Activated CD4-positive, alpha-beta T cell treated with anti-CD3 and anti-CD28 coated beads for 48 hours (primary cell): Measurements from ENCODE around the gene ESRRB.

Source experiments
- DNase-seq: peaks from one replicate; pipeline ENCODE4 v3.0.0-alpha.2; 2020

Gene ESRRB

DNA sequence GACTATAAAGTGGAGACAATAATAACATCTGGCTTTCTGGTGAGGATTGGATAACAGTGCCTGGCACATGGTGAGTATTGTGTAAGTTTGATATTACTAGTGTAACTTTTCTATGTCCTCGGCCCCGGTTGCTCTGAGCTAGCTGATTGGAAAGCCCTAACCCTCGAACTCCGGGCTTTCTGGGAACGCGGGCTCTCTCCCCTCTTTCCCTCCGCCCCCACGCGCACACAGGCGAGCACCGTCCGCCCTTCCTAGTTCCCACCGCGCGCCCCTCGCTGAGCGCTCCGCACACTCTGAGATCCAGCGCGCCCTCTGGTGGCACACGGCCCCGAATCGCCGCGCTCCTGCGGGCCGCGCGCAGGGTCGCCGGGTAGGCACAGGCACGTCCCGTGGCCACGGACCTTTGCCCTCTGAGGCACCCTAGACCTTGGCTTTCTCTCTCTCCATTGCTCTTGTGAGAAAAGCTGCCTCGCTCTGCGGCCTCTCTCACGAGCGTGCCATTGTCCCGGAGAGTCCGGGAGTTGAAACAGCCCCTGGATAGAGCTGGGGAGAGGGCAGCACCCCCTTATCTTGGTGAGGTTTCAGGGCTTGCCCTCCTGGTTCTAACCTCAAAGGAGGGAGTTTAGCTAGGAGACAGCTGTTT, 23.2 kb upstream of the ESRRB start:
- peak; percentile 69 for DNase-seq

DNA sequence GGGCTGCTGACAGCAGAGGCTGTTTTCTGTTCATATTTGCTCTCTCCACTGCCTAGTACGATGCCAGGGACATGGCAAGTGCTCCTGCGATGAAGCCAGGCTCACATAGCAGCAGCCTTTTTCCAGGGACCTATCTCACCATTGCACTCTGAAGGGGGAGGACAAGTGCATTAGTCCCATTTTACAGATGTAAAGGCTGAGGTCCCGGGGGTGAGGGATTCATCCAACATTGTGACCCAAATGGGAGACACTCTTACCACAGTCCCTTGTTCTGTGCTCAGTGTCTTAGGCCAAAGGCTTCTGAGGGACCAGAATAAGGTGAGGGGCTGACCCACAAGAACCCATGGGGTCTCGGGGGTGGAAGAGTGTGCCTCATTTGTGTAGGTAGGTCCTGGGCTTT, 21.6 kb upstream of the ESRRB start:
- no peak for DNase-seq

DNA sequence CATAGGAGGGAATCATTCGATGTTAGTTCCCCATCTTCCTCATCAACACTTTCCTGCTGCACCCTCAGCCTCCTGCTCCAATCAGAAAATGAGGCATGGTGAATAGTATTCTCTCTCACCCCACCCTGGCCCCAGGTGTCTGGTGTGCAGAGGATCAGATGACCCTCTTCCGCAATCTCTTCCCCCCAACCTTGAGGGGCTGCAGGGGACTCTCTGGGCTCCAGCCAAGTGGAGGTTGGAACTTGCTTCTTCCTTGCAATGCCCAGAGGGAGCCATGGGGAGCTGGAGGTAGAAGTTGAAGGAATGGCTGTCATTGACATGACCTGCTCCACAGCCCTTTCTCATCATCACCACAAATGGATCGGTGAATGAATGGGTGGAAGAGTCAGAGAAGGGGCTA, 20.2 kb upstream of the ESRRB start:
- no peak for DNase-seq

DNA sequence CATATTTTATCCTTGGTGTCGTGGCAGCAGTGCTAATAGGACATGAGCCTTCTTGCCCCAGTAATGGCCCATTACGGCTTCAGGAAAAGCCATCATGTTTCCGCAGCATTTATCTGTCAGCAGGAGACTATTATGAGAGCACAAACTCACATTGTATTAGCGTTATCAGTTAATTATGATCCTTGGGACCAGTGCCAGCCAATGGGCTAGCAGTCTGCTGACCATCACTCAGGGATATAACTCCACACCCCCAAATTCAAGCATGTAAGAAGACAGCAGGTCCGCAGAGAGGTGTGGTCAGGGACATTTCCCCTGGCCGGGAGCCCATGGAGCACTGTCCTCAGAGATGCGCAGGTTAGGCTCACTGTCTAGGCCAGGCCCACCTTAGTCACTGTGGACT, 4.9 kb upstream of the ESRRB start:
- DNase-seq, result no peak

DNA sequence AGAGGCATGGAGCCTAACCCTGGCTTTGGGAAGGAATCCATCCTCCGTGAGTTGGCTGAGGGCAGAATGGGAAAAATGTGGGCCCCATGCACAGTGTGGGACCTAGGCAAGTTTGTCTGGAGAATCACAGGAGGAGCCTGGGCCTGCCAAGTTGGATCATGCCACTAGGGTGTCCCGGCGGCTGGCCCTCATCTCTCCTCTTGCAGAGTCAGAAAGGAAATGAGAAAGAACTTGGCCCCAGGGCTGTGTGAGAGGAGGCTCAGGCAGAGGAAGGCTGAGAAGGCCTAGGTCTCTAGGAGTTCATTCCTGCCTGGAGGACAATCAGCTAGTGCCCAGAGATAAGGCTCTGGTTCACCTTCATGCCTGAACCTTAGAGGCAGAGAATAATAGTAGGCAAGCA, 2.5 kb upstream of the ESRRB start:
- DNase-seq, result no peak

DNA sequence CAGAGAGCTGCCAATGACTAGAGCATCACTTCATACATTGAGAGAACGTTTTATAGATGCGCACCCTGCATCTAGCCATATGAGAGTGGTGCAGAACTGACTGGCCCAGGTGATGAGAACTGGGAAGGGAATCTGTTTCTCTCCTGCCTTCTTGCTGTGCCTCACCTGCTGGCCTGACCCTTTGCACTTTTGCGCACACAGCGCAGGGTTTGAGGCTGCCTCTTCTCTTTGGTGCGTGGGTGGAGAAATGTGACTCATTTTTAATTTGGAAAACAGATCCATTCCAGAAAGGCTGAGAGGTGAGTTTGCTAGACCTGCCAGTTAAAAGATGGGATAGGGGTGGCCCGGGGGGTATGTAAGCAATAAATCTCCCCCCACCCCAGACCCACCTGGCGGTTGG, 453 bp upstream of the ESRRB start:
- DNase-seq, result no peak

DNA sequence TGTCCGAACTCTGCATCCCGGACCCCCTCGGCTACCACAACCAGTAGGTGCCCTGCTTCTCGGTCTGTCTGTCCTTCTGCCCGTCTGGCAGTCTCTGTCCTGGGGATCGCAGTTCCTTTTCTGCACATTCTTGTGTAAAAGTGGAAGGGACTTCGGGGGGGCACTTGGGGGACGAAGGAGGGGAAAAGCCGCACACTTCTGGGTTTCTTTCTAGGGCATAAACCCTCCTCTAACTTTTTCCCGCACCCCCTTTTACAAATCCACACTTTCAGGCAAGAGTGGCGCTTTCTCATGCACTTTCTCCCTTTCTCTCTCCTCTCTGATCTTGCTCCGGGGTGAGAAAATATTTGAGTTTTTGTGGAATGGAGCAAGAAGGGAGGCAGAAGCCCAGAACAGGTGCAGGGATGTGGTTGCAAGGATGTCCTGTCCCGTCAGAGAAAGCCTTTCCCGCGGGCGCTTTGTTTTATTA, 506 bp downstream of the ESRRB start:
- DNase-seq, result no peak

DNA sequence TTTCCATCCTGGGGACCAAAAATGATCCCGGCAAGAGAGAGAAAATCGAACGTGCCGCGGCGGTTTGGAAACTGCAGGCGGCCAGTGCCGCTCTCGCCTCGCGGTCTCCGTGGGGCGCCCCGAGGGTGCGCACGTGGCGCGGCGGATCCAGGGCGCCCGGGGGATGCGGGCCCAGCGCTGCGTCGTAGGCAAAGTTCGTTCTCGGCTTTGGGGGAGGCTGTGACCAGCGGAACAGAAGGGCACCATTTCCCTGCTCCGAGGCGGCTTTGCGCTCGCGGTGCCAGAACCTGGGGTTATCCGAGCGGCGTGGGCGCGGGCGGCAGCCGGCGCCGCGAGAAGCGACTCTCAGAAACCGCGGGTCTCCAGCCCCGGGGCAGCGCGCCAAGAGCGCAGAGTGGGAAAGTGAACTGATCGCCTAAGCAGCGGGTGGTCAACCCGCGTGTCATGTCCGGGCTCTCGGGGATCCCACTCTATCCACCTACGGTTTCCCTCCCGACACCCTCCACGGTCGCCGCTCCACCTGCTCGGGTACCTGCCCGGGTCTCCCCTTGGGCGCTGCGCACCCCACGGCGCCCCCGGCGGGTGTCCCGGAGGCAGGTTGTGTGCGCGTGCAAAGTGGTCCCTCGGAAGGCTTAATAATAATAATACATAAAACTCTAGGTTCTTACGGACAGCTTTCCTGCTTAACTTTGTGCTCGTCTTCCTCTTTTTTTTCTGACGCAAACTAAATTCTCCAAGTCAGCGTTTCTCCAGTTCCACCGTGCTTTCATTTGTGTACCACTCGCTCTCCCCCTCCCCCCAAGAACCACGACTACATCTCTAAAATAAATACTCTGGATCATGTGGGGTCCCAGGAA, 1.2 kb downstream of the ESRRB start:
- DNase-seq, result no peak

DNA sequence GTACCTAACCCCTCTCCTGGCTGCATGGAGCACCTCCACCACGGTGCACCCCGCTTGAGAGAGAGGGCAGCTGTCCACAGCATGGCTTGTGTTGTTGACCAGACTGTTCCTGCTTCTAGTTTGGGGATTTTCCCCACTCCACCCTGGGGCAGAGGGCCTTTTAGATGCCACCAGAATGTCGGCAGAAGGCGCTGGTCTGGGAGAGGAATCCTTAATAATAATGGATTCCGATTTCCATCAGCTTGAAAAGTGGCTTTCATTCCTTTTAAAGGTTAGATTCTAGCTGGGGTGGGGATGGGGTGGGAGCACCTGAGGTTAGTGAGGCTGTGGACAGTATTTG, 1.8 kb downstream of the ESRRB start:
- no peak for DNase-seq

DNA sequence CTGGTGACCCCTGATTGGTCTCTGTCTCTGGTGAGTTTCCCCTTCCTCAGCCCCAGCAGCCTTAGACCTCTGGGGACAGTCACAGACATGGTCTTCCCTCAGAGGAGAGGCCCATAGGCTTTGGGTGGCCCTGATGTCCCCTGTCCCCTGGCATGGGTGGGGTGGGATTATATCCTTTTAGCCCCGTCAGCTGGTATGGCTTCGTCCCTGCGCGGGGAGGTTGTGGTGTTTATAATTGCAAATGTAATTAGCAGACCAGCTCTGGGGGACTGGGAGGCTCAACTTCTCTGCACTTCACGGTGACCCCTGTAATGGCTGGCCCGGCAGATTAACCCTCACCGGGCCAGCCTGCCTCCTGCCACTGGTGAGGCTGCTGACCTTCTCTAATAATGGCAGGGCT, 5.1 kb downstream of the ESRRB start:
- DNase-seq, result no peak

DNA sequence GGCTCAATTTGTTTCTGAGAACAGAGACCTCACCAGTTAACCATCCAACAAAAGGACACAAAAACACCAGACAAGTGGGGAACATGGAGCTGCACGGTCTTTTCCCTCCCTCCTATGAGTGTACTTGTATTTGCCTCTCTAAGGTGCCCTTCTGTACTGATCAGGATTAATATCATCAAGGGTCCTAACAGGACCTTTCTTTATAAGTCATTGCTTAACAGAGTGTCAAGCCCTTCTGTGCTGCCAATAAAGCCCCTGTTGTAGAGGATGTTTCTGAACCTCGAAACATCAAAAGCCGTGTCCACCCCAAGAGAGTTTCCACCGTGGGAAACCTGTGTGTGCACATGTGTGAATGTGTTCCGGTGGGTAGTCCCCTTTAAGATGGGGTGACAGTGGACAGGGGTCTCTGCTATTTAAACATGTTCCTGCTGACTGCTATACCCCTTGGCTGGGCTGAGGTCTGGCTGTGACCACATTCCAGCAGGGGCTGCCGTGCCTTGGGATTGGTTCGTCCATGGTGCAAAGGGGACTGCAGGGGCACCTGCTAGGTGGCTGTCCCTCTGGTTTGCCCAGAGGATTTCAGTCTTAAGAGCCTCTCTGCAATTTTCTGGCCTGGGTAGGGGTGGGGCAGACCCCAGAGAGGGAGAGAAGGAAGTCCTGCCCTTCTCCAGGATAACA, 6.0 kb downstream of the ESRRB start:
- DNase-seq, result no peak

DNA sequence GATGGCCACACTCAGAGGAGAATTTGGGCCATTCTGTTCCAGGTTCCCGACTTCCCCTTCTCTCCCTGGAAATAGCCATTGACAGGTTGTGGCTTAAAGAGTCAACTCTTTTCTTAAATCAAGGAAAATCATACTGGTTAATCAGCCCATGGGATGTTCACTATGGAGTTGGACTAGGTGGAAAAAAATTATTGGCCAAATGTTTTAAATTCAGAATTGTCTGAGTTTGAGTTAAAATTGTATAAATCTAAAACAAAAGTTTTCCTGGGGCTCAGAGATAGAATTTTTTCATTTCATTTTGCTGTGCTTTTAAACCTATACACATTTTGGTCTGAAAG, 6.5 kb downstream of the ESRRB start:
- no peak for DNase-seq

DNA sequence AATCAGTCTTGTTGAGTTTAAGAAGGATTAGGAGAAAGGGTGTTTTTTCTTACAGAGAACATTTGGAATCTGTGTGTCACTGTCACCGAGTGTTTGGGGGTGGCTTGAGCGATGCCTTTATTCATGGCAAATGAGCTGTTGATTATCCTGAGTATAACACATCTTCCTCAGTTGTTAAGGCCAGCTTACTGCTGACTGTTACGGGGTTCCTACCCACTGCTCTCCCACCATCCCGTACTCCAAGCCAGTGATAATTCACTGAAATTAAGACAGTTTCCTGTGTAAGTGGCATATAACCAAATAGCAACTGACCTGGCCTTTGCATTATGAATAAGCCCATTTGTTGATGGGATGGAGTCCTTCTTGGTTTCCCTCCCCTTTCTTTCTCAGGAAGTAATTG, 9.5 kb downstream of the ESRRB start:
- no peak for DNase-seq

DNA sequence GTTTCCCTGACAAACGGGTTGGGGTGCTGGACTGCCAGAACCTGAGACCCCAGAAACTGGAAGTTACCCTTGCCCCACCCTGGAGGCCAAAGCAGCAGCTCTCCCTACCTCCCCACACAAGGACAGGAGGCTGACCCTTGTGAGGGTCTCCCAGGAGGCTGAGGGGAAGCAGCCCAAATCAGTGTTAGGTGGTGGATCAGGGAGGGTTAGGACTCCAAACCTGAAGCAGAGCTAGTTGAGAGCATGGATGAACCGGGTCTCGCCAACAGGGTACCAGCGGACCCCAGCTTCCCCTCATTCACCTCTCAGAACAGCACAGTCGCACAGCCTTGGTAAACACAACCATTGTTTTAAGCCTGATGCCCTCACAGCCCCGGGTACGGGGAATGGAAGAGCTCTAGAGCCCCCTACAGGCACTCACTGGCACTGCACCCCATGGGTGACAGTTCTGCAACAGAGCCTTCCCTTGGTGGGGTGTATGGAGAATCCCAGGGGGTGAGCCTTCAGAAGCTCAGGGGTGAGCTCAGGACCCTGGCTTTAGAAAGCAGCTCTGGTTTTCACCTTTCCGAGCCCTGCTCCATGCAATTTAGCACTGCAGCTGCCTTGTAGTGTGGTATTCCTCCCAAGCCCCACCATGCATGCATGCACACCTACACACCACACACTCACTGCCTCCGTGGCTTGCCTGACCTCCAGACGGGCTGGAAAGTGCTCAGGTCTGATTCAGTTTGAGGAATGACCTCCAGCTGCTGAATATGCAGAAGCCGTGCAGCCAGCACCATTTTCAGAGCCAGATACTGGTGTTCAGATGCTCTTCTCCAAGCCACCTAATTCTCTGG, 11.2 kb downstream of the ESRRB start:
- peak; percentile 81 for DNase-seq

DNA sequence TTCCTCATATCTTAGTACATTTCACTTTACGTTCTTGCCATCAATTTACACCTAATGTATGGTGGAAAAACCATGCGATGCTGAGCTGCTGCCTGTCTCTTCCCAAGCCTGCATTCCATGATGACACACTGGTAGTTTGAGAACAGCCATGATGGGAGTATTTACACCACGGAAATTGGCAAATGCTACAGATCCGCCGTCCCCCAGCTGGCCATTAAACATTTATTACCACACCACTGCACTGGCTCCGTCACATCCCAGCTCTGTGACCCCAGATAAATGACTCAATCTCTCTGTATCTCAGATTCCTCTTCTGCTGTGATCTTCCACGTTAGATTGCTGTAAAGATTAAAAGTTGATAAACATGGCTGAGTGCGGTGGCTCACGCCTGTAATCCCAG, 13.9 kb downstream of the ESRRB start:
- DNase-seq, result no peak

DNA sequence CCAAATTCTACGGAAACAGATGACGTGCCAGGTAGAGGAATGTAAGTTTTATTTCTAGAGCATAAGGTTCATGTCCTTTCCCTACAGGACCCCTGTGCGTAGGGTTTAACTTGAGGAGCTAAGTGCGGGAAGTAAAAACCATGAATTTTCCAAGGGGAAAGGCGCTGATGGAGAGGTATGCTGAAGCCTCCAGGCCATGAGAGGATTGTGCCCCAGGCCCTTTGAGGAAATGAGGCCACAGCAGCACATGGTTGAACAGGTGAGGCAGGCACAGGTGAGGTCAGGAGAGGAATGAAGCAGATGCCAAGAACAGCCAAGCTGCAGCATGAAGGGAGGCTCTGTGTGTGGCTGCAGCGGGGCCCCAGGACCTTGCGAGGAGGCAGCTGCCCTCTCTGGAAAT, 14.7 kb downstream of the ESRRB start:
- no peak for DNase-seq

DNA sequence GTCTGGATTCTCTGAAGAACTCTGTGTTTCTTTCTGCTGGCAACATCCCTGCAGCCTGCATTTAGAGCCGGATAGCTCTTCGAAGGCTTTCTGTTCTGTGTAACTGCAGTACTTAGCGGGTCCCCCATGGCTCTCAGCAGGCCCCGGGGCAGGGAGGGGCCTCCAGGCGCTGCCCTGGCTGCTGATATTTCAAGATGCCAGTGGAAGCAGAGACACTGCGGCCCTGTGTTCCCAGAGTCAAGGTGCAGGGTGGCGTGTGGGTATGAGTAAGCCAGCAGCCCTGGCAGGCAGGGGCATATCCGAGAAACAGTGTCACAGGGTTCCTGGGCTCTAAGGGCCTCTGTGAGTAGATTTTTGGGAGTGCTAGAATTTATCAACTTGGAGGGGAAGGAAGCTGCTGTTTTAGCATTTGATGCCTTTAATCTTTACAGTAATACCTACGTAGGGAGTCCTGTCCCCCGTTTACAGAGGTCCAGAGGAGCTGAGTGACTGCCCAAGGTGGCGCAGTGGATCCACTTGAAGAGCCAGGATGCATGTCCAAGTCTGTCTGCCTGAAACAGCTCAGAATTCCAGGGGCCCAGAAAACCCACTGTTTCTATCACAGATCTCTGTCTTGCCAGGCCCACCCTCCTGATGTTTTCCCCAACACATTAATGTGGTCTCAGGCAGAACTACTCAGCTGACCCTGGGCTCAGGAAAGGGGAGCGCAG, 16.2 kb downstream of the ESRRB start:
- DNase-seq, result no peak

DNA sequence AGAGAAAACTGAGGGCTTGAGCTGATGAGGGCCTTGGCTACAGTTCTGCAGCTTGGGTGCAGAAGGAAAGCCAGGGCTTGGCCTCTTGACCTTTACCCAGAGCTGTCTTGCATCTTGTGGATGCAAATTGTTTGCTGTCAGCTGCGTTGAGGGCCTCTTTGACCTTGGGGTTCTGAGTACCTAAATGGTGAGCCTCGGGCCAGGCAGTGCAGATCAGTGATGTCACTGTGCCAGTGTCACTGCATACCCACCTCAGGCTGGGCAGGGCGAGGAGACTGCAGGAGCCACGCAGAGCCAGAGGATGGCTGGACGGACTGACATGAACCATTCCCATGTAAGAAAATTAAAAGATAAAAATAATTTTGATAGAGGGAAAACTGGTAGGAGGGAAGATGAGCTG, 18.6 kb downstream of the ESRRB start:
- no peak for DNase-seq

DNA sequence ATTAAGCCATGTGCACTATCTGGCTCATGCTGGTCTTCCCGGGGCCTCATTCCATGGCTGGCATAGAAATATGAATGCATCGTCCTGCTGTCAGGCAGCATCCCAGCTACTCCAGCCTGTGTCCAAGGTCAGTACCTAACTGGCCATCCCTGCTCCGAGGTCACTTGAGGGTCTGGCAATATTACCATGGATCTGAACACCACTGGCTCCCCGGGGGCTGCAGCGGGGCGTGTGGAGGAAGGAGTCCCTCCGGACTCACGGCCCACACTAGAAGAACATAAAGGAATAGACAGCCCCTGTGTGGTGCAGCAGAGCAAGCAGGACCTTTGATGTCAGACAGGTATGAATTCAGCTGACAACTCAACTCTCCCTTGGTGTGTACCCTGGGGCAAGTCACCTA, 19.2 kb downstream of the ESRRB start:
- DNase-seq, result no peak

DNA sequence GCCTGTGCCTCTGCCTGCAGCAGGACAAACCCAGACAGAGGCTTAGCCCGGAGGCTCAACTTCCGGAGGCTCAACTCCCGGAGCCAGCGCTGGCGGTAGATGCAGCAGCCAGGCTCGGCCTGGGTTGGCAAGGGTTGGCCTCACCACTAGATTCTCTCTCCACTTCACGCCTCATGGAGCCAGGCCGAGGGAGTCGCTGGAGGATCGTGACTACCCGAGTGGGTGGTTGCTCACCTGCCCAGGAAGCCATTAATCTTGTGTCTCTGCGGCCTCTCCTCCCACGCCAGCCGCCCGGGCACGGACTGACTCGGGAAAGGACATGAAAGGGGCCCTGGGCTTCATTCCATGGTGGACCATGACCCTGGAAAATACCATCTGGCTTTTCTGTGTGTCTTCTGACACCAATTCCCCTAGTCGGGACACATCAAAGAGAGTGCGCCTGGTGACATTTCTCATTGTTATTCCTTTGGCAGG, 20.8 kb downstream of the ESRRB start:
- DNase-seq, result no peak

DNA sequence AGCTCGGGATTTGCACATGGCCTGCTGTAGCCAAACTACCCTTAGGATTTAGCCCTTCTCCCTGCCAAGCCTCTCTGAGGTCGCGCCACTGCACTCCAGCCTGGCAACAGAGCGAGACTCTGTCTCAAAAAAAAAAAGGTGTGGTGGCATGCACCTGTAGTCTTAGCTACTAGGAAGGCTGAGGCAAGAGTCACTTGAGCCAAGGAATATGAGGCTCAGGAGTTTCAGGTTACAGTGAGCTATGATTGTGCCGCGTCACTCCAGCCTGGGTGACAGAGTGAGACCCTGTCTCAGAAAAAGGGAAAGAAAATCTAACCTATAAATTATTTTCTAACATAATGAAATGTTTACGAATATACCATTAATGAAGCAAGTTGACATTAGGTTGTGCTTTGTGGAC, 29.7 kb downstream of the ESRRB start:
- DNase-seq, result no peak

DNA sequence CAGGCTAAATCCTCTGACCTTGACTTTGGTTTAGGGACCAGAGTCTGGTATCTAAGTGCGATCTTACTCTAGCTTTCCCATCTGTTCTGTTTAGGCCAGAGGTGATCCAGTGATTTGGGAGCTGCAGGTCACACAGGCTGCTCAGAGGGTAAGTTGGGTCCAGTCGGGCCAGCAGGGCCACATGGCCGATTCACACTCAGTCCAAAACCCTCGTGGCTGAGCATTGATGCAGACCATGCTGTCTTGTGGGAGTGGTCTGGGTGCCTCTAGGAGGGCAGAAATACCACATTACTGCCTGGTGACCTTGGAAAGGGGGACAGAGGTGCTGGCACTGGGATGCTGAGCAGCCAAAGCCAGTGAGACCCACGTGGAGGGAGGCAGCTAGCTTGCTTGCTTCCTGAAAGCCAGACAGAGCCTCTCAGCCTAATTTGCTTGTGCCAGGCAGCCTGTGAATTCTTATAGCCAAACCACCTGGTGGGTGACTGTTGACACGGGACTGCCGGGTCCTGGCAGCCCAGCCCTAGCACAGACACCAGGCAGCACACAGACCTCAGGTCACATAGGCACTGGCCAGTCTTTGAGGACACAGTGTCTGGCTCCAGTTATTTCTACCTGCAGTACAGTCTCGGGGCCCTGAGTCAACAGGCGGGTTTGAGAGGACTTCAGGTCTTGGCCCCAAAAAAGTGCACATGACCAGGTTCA, 31.7 kb downstream of the ESRRB start:
- no peak for DNase-seq
